CD4-positive, alpha-beta T cell (primary cell): ENCODE results near the gene OXNAD1. TPM values are rescaled to one million over a fixed set of nuclear protein-coding genes. Genes with fewer than 3 reads are reported as not detected.

Experiments used
- ATAC-seq: fragments of 200-7000 bp; cut with Tn5 transposase; one replicate; pipeline ENCODE4 v1.10.0; 2022; ENCODE audit warnings: mild to moderate bottlenecking; ENCODE audit not compliant: poor library complexity
- CTCF ChIA-PET: fragments of 350-600 bp; sonication (Branson Sonifier 250); formaldehyde crosslinking; loops from one replicate; lab custom pipeline; 2021; ENCODE audit warnings: antibody characterized with exemption, inconsistent platforms; lab: Charles Lee
- POLR2A ChIA-PET: fragments of 350-600 bp; sonication (Branson Sonifier 250); formaldehyde crosslinking; loops from one replicate; lab custom pipeline; 2021; ENCODE audit warnings: antibody characterized with exemption, inconsistent platforms; lab: Charles Lee
- DNase-seq, 14 experiments: peaks; one replicate each; pipeline ENCODE4 v3.0.0-alpha.2; 2013 to 2020; ENCODE audit warnings: mixed read lengths in 2 of 14
- H3K27ac ChIP-seq, 2 donors: one replicate each; pipeline versions ENCODE4 v1.5.1 to v1.7.0; 2013; ENCODE audit warnings: low read length in 2 of 2, low read depth in 1 of 2, mild to moderate bottlenecking in 1 of 2
- H3K27me3 ChIP-seq, 2 experiments: 1 replicate in 1 of 2; 2 replicates in 1 of 2; pipeline versions ENCODE4 v1.6.1 to v1.7.0; 2013; ENCODE audit warnings: low read length in 2 of 2, control low read depth in 1 of 2, mild to moderate bottlenecking in 1 of 2, moderate library complexity in 1 of 2; ENCODE audit not compliant: insufficient read depth in 2 of 2, control insufficient read depth in 1 of 2
- H3K36me3 ChIP-seq: one replicate; pipeline ENCODE4 v1.6.1; 2013; ENCODE audit warnings: low read length, control low read depth; ENCODE audit not compliant: insufficient read depth
- H3K4me1 ChIP-seq: one replicate; pipeline ENCODE4 v1.6.1; 2013; ENCODE audit warnings: low read length, control low read depth; ENCODE audit not compliant: insufficient read depth
- H3K4me3 ChIP-seq: one replicate; pipeline ENCODE4 v1.5.1; 2013; ENCODE audit warnings: mild to moderate bottlenecking, low read length, moderate library complexity
- H3K9me3 ChIP-seq, 2 experiments: 1 replicate in 1 of 2; 2 replicates in 1 of 2; pipeline versions ENCODE4 v1.6.1 to v1.7.0; 2013; ENCODE audit warnings: low read length in 2 of 2, mild to moderate bottlenecking in 2 of 2, control low read depth in 1 of 2, moderate library complexity in 1 of 2; ENCODE audit not compliant: control insufficient read depth in 1 of 2, insufficient read depth in 1 of 2
- H3K27ac Mint-ChIP-seq: one replicate; pipeline ENCODE4 v1.8.0; 2020; ENCODE audit warnings: mixed read lengths
- H3K27me3 Mint-ChIP-seq: one replicate; pipeline ENCODE4 v1.8.0; 2021; ENCODE audit warnings: mixed read lengths
- H3K36me3 Mint-ChIP-seq: one replicate; pipeline ENCODE4 v1.8.0; 2021; ENCODE audit warnings: low read depth, mixed read lengths
- H3K4me1 Mint-ChIP-seq: one replicate; pipeline ENCODE4 v1.8.0; 2021; ENCODE audit warnings: low read depth, mixed read lengths
- H3K4me3 Mint-ChIP-seq: one replicate; pipeline ENCODE4 v1.8.0; 2020; ENCODE audit warnings: mild to moderate bottlenecking, mixed read lengths
- H3K9me3 Mint-ChIP-seq: one replicate; pipeline ENCODE4 v1.8.0; 2020; ENCODE audit warnings: mixed read lengths
- CTCF ChIP-seq: fragments of 200-600 bp; IDR thresholded peaks from one replicate; pipeline ENCODE4 v1.8.0; 2022; ENCODE audit warnings: antibody characterized with exemption, mild to moderate bottlenecking
- intact Hi-C, 2 experiments: fragments of 100-400 bp; cut with DNase I in 1 of 2; cut with micrococcal nuclease in 1 of 2; formaldehyde crosslinking; loops; one replicate each; pipeline versions ENCODE4 v1.15.1 to v1.9.0; 2023 to 2025; cut with DNase I, micrococcal nuclease
- total RNA-seq, 174 experiments: library from RNA in 2 of 174; stranded (reverse) in 2 of 174; gene quantifications; one replicate each; pipeline ENCODE4 v1.2.3 and lab custom pipeline; 2021 to 2026

Gene OXNAD1
- total RNA-seq, 2 experiments from 2014 or later: 135 TPM

DNA sequence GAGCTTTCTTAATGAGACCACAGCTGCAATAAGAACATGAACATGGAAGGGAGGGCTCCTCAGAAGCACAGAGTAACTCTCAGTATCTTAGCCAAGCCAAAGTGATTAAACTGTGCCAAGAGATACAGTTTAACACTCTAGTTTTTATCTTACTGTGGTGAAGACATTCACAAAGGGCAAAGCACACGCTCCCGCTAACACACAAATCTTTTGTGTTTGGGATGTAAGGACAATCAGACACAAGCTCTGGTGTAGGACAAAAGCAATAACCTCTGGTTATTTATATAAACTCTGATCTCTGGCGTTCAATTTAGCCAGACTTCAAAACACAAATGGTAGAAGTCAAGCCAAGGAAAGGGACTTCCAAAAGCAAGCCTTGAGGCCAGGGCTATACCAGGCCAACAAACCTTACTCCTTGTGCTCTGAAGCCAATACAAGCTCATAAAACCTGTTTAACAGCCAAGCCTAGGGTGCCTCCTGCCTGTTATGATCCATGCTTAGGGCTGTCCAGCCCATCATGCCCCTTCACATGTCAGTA lies 28.1 kb upstream of the OXNAD1 start:
- Histone ChIP-seq H3K36me3 (no peaks in the 10 kb centered on the region), H3K4me1 (no peaks in the 10 kb centered on the region), H3K4me3 (no peak overlapping the region), H3K27ac (no peak overlapping the region), H3K9me3 (no peaks in the 10 kb centered on the region), H3K27me3 (no peaks in the 10 kb centered on the region)
- Mint-ChIP-seq H3K27me3 (no peaks in the 10 kb centered on the region), H3K4me3 (no peak overlapping the region), H3K36me3 (no peaks in the 10 kb centered on the region), H3K27ac (no peak overlapping the region), H3K4me1 (no peaks in the 10 kb centered on the region), H3K9me3 (no peaks in the 10 kb centered on the region)
- POLR2A ChIA-PET: no interaction called here
- no peak for TF ChIP-seq CTCF
- no peak for DNase-seq
- intact Hi-C loops: no loop called here
- no peak for ATAC-seq
- CTCF ChIA-PET: interaction anchor here (1.0 kb wide), 1 partner anchor 10 kb away, joined by 3 read pairs; no protein-coding TSS in a partner anchor

- Histone ChIP-seq H3K9me3 (no peaks in the 10 kb centered on the region), H3K4me1 (no peaks in the 10 kb centered on the region), H3K36me3 (no peaks in the 10 kb centered on the region), H3K4me3 (no peak overlapping the region), H3K27ac (no peak overlapping the region), H3K27me3 (no peaks in the 10 kb centered on the region)
- no peak for DNase-seq
- H3K36me3 Mint-ChIP-seq: no peaks in the 10 kb centered on the region
- no peak for TF ChIP-seq CTCF
- no peak for ATAC-seq
- intact Hi-C loops: no loop called here
- POLR2A ChIA-PET: no interaction called here
- no peaks in the 10 kb centered on the region for H3K27me3 Mint-ChIP-seq
- H3K4me1 Mint-ChIP-seq: no peaks in the 10 kb centered on the region
- no peak overlapping the region for H3K27ac Mint-ChIP-seq
- H3K4me3 Mint-ChIP-seq: no peak overlapping the region
- CTCF ChIA-PET: no interaction called here
- H3K9me3 Mint-ChIP-seq: no peaks in the 10 kb centered on the region
Observed at GRCh38 chr3:16239086-16239770, 25.8 kb upstream of the OXNAD1 start.

- H3K4me1 ChIP-seq: no peaks in the 10 kb centered on the region
- H3K4me3 ChIP-seq: no peak overlapping the region
- no peaks in the 10 kb centered on the region for H3K27me3 ChIP-seq
- H3K27ac Mint-ChIP-seq: no peak overlapping the region
- no peak for TF ChIP-seq CTCF
- H3K27me3 Mint-ChIP-seq: no peaks in the 10 kb centered on the region
- H3K4me3 Mint-ChIP-seq: no peak overlapping the region
- ATAC-seq (no peak), DNase-seq (no peak)
- H3K27ac ChIP-seq: no peak overlapping the region
- no peaks in the 10 kb centered on the region for H3K4me1 Mint-ChIP-seq
- ChIA-PET CTCF (no interaction called here), POLR2A (no interaction called here)
- intact Hi-C loops: no loop called here
- H3K36me3 ChIP-seq: no peaks in the 10 kb centered on the region
- H3K9me3 ChIP-seq: no peaks in the 10 kb centered on the region
- no peaks in the 10 kb centered on the region for H3K9me3 Mint-ChIP-seq
- H3K36me3 Mint-ChIP-seq: no peaks in the 10 kb centered on the region
Observed at GRCh38 chr3:16239780-16240179, 25.2 kb upstream of the OXNAD1 start.
